HEK293T (cell line): ENCODE results near the gene PPFIBP2.

Source experiments
- FOXA1 ChIP-seq: fragments of 450-650 bp; IDR thresholded peaks from 2 replicates; pipeline ENCODE4 v1.6.1; 2016; ENCODE audit warnings: mild to moderate bottlenecking
- SUZ12 ChIP-seq: fragments of 450-650 bp; IDR thresholded peaks from 2 replicates; pipeline ENCODE4 v1.6.1; 2016; ENCODE audit warnings: mild to moderate bottlenecking
- ZNF384 ChIP-seq: fragments of 450-650 bp; IDR thresholded peaks from 2 replicates; pipeline ENCODE4 v1.6.1; 2016

DNA sequence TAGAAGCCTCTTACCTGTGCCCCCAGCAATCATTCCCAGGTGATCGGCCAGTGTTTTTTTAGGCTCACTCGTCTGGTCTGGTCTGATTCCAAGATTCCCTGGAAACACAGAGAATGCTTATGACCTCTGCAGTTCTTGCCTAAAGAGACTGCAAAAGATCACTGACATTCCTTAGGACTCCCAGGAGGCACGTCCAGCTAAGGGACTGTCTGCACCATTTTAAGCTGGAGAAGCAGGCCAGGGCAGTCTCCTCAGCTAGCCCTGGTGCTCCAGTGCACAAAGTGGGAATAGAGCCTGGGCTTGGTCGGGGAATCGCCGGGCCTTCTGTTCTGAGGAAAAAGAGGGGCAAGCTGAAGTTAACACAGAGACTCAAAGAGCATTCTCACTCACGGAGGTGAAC lies 154.7 kb downstream of the PPFIBP2 start:
- no peak for TF ChIP-seq ZNF384
- TF ChIP-seq FOXA1 = no peak
- TF ChIP-seq SUZ12 = no peak
